ENCODE data around the gene ZRANB3.

GRCh38 chr2:135504811-135505210 is 26.2 kb downstream of the ZRANB3 start:
- TF ChIP-seq FOXJ3 (CRISPR knock-in tag; IDR thresholded peaks at IDR 0.05; ENCODE audit: borderline replicate concordance) (no peak), BRCA1 (CRISPR knock-in tag; IDR thresholded peaks at IDR 0.05) (no peak), ZBTB7A (CRISPR knock-in tag; IDR thresholded peaks at IDR 0.05) (no peak)
- TF ChIP-seq, protein P1, sequence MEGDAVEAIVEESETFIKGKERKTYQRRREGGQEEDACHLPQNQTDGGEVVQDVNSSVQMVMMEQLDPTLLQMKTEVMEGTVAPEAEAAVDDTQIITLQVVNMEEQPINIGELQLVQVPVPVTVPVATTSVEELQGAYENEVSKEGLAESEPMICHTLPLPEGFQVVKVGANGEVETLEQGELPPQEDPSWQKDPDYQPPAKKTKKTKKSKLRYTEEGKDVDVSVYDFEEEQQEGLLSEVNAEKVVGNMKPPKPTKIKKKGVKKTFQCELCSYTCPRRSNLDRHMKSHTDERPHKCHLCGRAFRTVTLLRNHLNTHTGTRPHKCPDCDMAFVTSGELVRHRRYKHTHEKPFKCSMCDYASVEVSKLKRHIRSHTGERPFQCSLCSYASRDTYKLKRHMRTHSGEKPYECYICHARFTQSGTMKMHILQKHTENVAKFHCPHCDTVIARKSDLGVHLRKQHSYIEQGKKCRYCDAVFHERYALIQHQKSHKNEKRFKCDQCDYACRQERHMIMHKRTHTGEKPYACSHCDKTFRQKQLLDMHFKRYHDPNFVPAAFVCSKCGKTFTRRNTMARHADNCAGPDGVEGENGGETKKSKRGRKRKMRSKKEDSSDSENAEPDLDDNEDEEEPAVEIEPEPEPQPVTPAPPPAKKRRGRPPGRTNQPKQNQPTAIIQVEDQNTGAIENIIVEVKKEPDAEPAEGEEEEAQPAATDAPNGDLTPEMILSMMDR (CRISPR knock-in tag; IDR thresholded peaks at IDR 0.05) = no peak

Measured in HepG2 (cell line).